ENCODE measurements around the gene ATP8A2.
"Not testable (repeated sequence)": the region's sequence is repeated elsewhere in the genome, so short reads cannot be mapped to it uniquely, and the experiment has no call there.

Gene ATP8A2

GRCh38 chr13:25371875-25372283 lies at the start of gene ATP8A2:
Gene ATP8A2 (plus strand): TSS chr13:25371974. CDS start chr13:25372213, 239 bp downstream.
- no peak for DNase-seq

- DNase-seq, result no peak
Measured at GRCh38 chr13:25324100-25324499, 47.7 kb upstream of the ATP8A2 start.

GRCh38 chr13:25329706-25330105 lies 42.1 kb upstream of the ATP8A2 start:
- no peak for DNase-seq

- DNase-seq, result no peak
Measured at GRCh38 chr13:25330541-25330940, 41.2 kb upstream of the ATP8A2 start.

GRCh38 chr13:25335856-25336255 lies 35.9 kb upstream of the ATP8A2 start:
- DNase-seq, result no peak

GRCh38 chr13:25345576-25345975 lies 26.2 kb upstream of the ATP8A2 start:
- DNase-seq, result no peak

GRCh38 chr13:25347151-25347550 lies 24.6 kb upstream of the ATP8A2 start:
- DNase-seq, result no peak

GRCh38 chr13:25351404-25351803 lies 20.4 kb upstream of the ATP8A2 start:
- DNase-seq, result no peak

- no peak for DNase-seq
Measured at GRCh38 chr13:25352230-25352629, 19.5 kb upstream of the ATP8A2 start.

- no peak for DNase-seq
Measured at GRCh38 chr13:25352806-25353205, 19.0 kb upstream of the ATP8A2 start.

- no peak for DNase-seq
Measured at GRCh38 chr13:25353344-25353743, 18.4 kb upstream of the ATP8A2 start.

GRCh38 chr13:25354377-25354776 lies 17.4 kb upstream of the ATP8A2 start:
- no peak for DNase-seq

- not testable (repeated sequence) for DNase-seq
Measured at GRCh38 chr13:25360443-25360842, 11.3 kb upstream of the ATP8A2 start.

GRCh38 chr13:25365720-25366235 lies 6.0 kb upstream of the ATP8A2 start:
- no peak for DNase-seq

GRCh38 chr13:25371158-25371874 lies 458 bp upstream of the ATP8A2 start:
- no peak for DNase-seq

GRCh38 chr13:25372284-25373081 lies 709 bp downstream of the ATP8A2 start:
- DNase-seq, result no peak

- DNase-seq, result peak; percentile 7 to 51
Measured at GRCh38 chr13:25375727-25376358, 4.1 kb downstream of the ATP8A2 start.

GRCh38 chr13:25377244-25377962 lies 5.6 kb downstream of the ATP8A2 start:
- no peak for DNase-seq

- DNase-seq, result no peak
Measured at GRCh38 chr13:25378528-25378927, 6.8 kb downstream of the ATP8A2 start.

GRCh38 chr13:25379011-25379410 lies 7.2 kb downstream of the ATP8A2 start:
- no peak for DNase-seq

- DNase-seq, result no peak
Measured at GRCh38 chr13:25380082-25380481, 8.3 kb downstream of the ATP8A2 start.

- DNase-seq, result no peak
Measured at GRCh38 chr13:25380741-25381324, 9.1 kb downstream of the ATP8A2 start.
